OCI-LY3 (cell line): ENCODE measurements around the gene NLGN1.

Source experiments
- H2AFZ ChIP-seq: fragments of 200-600, 300-600 bp; shearing (Covaris generic); 2 replicates; pipeline ENCODE4 v1.6.0; 2014; ENCODE audit warnings: antibody characterized with exemption, low read depth, low read length
- H3K27ac ChIP-seq: fragments of 200-600, 300-600 bp; sonication (generic); 2 replicates; pipeline ENCODE4 v1.5.1; 2014; ENCODE audit warnings: mild to moderate bottlenecking, low read length, moderate library complexity, mixed read lengths
- H3K27me3 ChIP-seq: fragments of 200-600, 300-600 bp; sonication (generic); 2 replicates; pipeline ENCODE4 v1.6.1; 2014; ENCODE audit warnings: low read depth, low read length, mixed read lengths
- H3K36me3 ChIP-seq: fragments of 200-600, 300-600 bp; sonication (generic); replicated peaks from 2 replicates; pipeline ENCODE3; 2014; ENCODE audit warnings: low read depth, low read length, mixed read lengths
- H3K4me1 ChIP-seq: fragments of 300-600, 200-600 bp; sonication (generic); 2 replicates; pipeline ENCODE4 v1.6.1; 2014; ENCODE audit warnings: low read length, mixed read lengths
- H3K4me2 ChIP-seq: fragments of 200-600, 300-600 bp; sonication (generic); 2 replicates; pipeline ENCODE4 v1.6.1; 2014; ENCODE audit warnings: low read length, mixed read lengths
- H3K4me3 ChIP-seq: fragments of 300-600, 200-600 bp; sonication (generic); 2 replicates; pipeline ENCODE4 v1.5.1; 2014; ENCODE audit warnings: antibody characterized with exemption, mild to moderate bottlenecking, low read length, moderate library complexity
- H3K79me2 ChIP-seq: fragments of 300-600, 200-600 bp; shearing (Covaris generic); 2 replicates; pipeline ENCODE4 v1.6.1; 2014; ENCODE audit warnings: mild to moderate bottlenecking, low read length, mixed read lengths
- H3K9ac ChIP-seq: fragments of 300-600, 200-600 bp; shearing (Covaris generic); 2 replicates; pipeline ENCODE4 v1.6.0; 2014; ENCODE audit warnings: mild to moderate bottlenecking, low read length, moderate library complexity
- H3K9me3 ChIP-seq: fragments of 200-600, 300-600 bp; shearing (Covaris generic); 2 replicates; pipeline ENCODE4 v1.6.1; 2014; ENCODE audit warnings: low read length, mixed read lengths; ENCODE audit not compliant: insufficient read depth
- H4K20me1 ChIP-seq: fragments of 200-600, 300-600 bp; sonication (generic); 2 replicates; pipeline ENCODE4 v1.6.1; 2016; ENCODE audit warnings: low read length, mixed read lengths; ENCODE audit not compliant: insufficient read depth
- CTCF ChIP-seq: fragments of 200-600, 300-600 bp; sonication (generic); IDR thresholded peaks from 2 replicates; pipeline ENCODE4 v1.5.1; 2014; ENCODE audit warnings: antibody characterized with exemption, low read length, low read depth
- EZH2phosphoT487 ChIP-seq: fragments of 200-600 bp; shearing (Covaris generic); IDR thresholded peaks from 2 replicates; pipeline ENCODE4 v1.6.1; 2018; ENCODE audit warnings: antibody characterized with exemption, mixed run types, low read depth

Gene NLGN1

GRCh38 chr3:174168538-174169254, 771.2 kb downstream of the NLGN1 start:
- no peak overlapping the region for H3K4me2 ChIP-seq
- no peak overlapping the region for H3K4me3 ChIP-seq
- TF ChIP-seq CTCF, result no peak
- no peaks in the 10 kb centered on the region for H3K27me3 ChIP-seq
- no peaks in the 10 kb centered on the region for H3K79me2 ChIP-seq
- H4K20me1 ChIP-seq, result no peaks in the 10 kb centered on the region
- no peaks in the 10 kb centered on the region for H3K36me3 ChIP-seq
- no peak overlapping the region for H3K9ac ChIP-seq
- no peak overlapping the region for H2AFZ ChIP-seq
- H3K27ac ChIP-seq, result no peak overlapping the region
- H3K9me3 ChIP-seq, result no peaks in the 10 kb centered on the region
- H3K4me1 ChIP-seq, result no peaks in the 10 kb centered on the region

- Histone ChIP-seq H3K36me3 (no peaks in the 10 kb centered on the region), H3K27ac (no peak overlapping the region), H3K9ac (no peak overlapping the region), H3K4me3 (no peak overlapping the region), H4K20me1 (no peaks in the 10 kb centered on the region), H3K79me2 (no peaks in the 10 kb centered on the region), H3K9me3 (no peaks in the 10 kb centered on the region), H3K27me3 (no peaks in the 10 kb centered on the region), H3K4me2 (no peak overlapping the region), H2AFZ (no peak overlapping the region), H3K4me1 (no peaks in the 10 kb centered on the region)
- no peak for TF ChIP-seq EZH2phosphoT487
- TF ChIP-seq CTCF, result no peak
Observed at GRCh38 chr3:174169736-174170135, 772.2 kb downstream of the NLGN1 start.

GRCh38 chr3:174170248-174170647, 772.7 kb downstream of the NLGN1 start:
- no peak overlapping the region for H3K4me3 ChIP-seq
- no peak for TF ChIP-seq EZH2phosphoT487
- no peak for TF ChIP-seq CTCF
- no peak overlapping the region for H3K4me2 ChIP-seq
- no peak overlapping the region for H3K9ac ChIP-seq
- H3K27ac ChIP-seq, result no peak overlapping the region
- H3K36me3 ChIP-seq, result no peaks in the 10 kb centered on the region
- H2AFZ ChIP-seq, result no peak overlapping the region
- H4K20me1 ChIP-seq, result no peaks in the 10 kb centered on the region
- no peaks in the 10 kb centered on the region for H3K79me2 ChIP-seq
- no peaks in the 10 kb centered on the region for H3K4me1 ChIP-seq
- no peaks in the 10 kb centered on the region for H3K9me3 ChIP-seq
- H3K27me3 ChIP-seq, result no peaks in the 10 kb centered on the region

GRCh38 chr3:174186377-174186989, 788.9 kb downstream of the NLGN1 start:
- Histone ChIP-seq H3K4me3 (no peak overlapping the region), H3K36me3 (no peaks in the 10 kb centered on the region), H3K79me2 (no peaks in the 10 kb centered on the region), H3K4me2 (no peak overlapping the region), H3K27me3 (no peaks in the 10 kb centered on the region), H3K9ac (no peak overlapping the region), H2AFZ (no peak overlapping the region), H4K20me1 (no peaks in the 10 kb centered on the region), H3K9me3 (no peaks in the 10 kb centered on the region), H3K4me1 (peaks cover 23% of the 10 kb centered on the region), H3K27ac (no peak overlapping the region)
- TF ChIP-seq CTCF (no peak), EZH2phosphoT487 (no peak)
